Uterus (tissue), 2 donors: Measurements from ENCODE around the gene PVR.

Experiments
- POLR2A ChIP-seq, 2 donors: fragments of 450-650 bp; IDR thresholded peaks; one replicate each; pipeline ENCODE4 v1.6.1; 2016; ENCODE audit warnings: antibody characterized with exemption in 2 of 2, mild to moderate bottlenecking in 1 of 2, moderate library complexity in 1 of 2
- TF ChIP-seq, protein P1 (sequence below), 4 experiments: fragments of 200-600 bp in 2 of 4; fragments of 450-650 bp in 2 of 4; sonication (generic) in 2 of 4; IDR thresholded peaks; one replicate each; pipeline ENCODE4 v1.5.1; 2016 to 2019; ENCODE audit warnings: antibody characterized with exemption in 4 of 4, mild to moderate bottlenecking in 2 of 4, moderate library complexity in 1 of 4

DNA sequence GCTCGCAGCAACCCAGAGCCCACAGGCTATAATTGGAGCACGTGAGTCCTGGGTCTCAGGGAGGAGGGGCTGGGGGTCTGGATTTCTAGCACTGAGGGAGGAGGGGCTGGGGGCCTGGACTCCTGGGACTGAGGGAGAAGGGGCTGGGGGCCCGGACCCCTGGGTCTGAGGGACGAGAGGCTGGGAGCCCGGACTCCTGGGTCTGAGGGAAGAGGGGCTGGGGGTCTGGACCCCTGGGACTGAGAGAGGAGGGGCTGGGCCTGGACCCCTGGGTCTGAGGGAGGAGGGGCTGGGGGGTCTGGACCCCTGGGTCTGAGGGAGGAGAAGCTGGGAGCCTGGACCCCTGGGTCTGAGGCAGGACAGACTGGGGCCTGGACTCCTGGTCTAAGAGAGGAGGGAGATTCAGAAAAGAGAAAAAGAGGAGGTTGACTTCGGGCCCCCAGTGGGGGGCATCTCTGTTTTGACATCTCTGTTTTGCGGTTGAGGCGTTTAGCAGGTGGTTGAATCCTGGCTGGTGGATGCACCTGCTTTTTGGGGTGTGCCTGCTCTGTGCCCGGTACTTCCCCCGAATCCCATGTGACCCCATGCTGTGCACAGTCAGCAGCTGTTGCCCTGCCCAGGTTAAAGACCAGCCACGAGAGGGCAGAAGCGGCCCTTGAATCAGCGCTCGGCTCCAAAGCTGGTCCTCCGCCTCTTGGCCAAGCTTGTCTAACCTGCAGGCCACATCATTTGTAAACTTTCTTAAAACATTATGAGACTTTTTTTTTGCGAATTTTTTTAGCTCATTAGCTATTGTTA is 10.5 kb downstream of the PVR start:
- TF ChIP-seq, protein P1, sequence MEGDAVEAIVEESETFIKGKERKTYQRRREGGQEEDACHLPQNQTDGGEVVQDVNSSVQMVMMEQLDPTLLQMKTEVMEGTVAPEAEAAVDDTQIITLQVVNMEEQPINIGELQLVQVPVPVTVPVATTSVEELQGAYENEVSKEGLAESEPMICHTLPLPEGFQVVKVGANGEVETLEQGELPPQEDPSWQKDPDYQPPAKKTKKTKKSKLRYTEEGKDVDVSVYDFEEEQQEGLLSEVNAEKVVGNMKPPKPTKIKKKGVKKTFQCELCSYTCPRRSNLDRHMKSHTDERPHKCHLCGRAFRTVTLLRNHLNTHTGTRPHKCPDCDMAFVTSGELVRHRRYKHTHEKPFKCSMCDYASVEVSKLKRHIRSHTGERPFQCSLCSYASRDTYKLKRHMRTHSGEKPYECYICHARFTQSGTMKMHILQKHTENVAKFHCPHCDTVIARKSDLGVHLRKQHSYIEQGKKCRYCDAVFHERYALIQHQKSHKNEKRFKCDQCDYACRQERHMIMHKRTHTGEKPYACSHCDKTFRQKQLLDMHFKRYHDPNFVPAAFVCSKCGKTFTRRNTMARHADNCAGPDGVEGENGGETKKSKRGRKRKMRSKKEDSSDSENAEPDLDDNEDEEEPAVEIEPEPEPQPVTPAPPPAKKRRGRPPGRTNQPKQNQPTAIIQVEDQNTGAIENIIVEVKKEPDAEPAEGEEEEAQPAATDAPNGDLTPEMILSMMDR (IDR thresholded peaks at IDR 0.05) = peak in 3 of 4 experiments; percentile 40 to 57 (median 42)
- TF ChIP-seq POLR2A (IDR thresholded peaks at IDR 0.05) = no peak
